Naive thymus-derived CD8-positive, alpha-beta T cell (primary cell): ENCODE measurements around the gene PCDHB9. TPM values are rescaled to one million over a fixed set of nuclear protein-coding genes. Genes with fewer than 3 reads are reported as not detected.
"Not testable (repeated sequence)": the region's sequence is repeated elsewhere in the genome, so short reads cannot be mapped to it uniquely, and the experiment has no call there.

Experiments used
- ATAC-seq, 2 donors: fragments of 150-1000 bp; cut with Tn5 transposase in 1 of 2; sonication (Bioruptor Pico), chemical (Tn5 transposase) in 1 of 2; 1 replicate in 1 of 2; 2 replicates in 1 of 2; pipeline ENCODE4 v1.10.0; 2021; ENCODE audit warnings: mild to moderate bottlenecking in 2 of 2, moderate library complexity in 2 of 2
- POLR2A ChIA-PET: fragments of 350-600 bp; sonication (Branson Sonifier 250); formaldehyde crosslinking; loops from one replicate; lab custom pipeline; 2021; ENCODE audit warnings: antibody characterized with exemption; lab: Charles Lee
- DNase-seq, 10 donors: peaks; one replicate each; pipeline versions ENCODE4 v3.0.0 to v3.0.0-alpha.2; 2020 to 2022
- H3K27ac Mint-ChIP-seq, 10 donors: one replicate each; pipeline ENCODE4 v1.8.0; 2020 to 2022; ENCODE audit warnings: mild to moderate bottlenecking in 10 of 10, mixed read lengths in 10 of 10, moderate library complexity in 4 of 10, inconsistent platforms in 1 of 10
- H3K27me3 Mint-ChIP-seq, 5 donors: one replicate each; pipeline ENCODE4 v1.8.0; 2021 to 2022; ENCODE audit warnings: mixed read lengths in 5 of 5
- H3K36me3 Mint-ChIP-seq, 3 donors: one replicate each; pipeline ENCODE4 v1.8.0; 2020 to 2022; ENCODE audit warnings: mixed read lengths in 3 of 3, mild to moderate bottlenecking in 2 of 3, inconsistent platforms in 1 of 3
- H3K4me1 Mint-ChIP-seq, 4 donors: one replicate each; pipeline ENCODE4 v1.8.0; 2021 to 2022; ENCODE audit warnings: mixed read lengths in 4 of 4
- H3K4me3 Mint-ChIP-seq, 10 donors: one replicate each; pipeline ENCODE4 v1.8.0; 2020 to 2022; ENCODE audit warnings: mild to moderate bottlenecking in 10 of 10, mixed read lengths in 10 of 10, moderate library complexity in 6 of 10, inconsistent platforms in 1 of 10
- H3K9me3 Mint-ChIP-seq, 9 donors: one replicate each; pipeline ENCODE4 v1.8.0; 2020 to 2022; ENCODE audit warnings: mixed read lengths in 9 of 9, mild to moderate bottlenecking in 3 of 9, inconsistent platforms in 1 of 9, moderate library complexity in 1 of 9
- polyA plus RNA-seq, 3 donors: library from polyadenylated mRNA; unstranded; fragments of 300-500 nt; fragmentation: Illumina TruSeq; gene quantifications; one replicate each; pipeline ENCODE4 v1.2.3, GENCODE V29; 2021
- total RNA-seq, 8 experiments: library from RNA in 2 of 8; stranded (reverse) in 2 of 8; gene quantifications; one replicate each; pipeline ENCODE4 v1.2.3 and lab custom pipeline; 2021 to 2026

Gene PCDHB9
- total and polyA plus RNA-seq, 5 experiments from 2014 or later, result not detected

DNA sequence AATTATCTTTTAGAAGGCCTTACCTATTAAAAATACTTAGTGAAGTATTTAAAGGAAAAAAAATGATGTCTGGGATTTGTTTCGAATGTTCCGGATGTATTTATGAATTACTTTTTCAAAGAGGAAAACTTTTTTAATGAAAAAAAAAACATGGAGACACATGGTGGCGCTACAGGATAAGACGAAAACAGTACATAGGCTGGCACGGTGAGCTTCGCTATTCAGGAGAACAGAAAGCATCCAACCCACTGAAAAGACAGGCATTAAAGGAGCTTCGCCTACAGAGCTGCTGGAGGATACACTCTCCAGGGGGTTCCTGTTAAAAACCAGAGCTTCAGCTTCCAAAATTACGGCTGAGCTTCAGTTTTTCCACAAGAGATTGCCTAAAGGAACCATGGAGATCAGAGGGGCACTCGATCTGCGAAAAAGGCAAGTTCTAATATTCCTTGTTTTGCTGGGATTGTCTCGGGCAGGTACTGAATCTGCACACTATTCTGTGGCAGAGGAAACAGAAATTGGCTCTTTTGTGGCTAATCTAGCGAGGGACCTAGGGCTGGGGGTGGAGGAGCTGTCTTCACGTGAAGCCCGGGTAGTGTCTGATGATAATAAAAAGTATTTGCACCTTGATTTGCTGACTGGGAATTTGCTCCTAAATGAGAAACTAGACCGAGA is 36.3 kb downstream of the PCDHB9 start, which contains the start of gene PCDHB14:
TSS of gene PCDHB14 (plus strand) at position 232 of the 672 bp plus-strand sequence. CDS start at position 395, 163 bp downstream.
- H3K4me1 Mint-ChIP-seq, result peaks cover 0 to 2% (median 0%) of the 10 kb centered on the region in 4 donors
- DNase-seq (peak in 1 of 10 donors; percentile 2), ATAC-seq (no peak)
- no peak within 1 kb of the TSS for H3K27ac Mint-ChIP-seq
- POLR2A ChIA-PET, result no interaction called here
- peak within 1 kb of the TSS in 6 of 10 donors; percentile 13 to 55 (median 20) for H3K4me3 Mint-ChIP-seq
- H3K27me3 Mint-ChIP-seq, result peaks cover 33 to 63% (median 60%) of the 10 kb centered on the region in 5 donors
- peaks cover 6 to 45% (median 14%) of the 10 kb centered on the region in 3 donors for H3K36me3 Mint-ChIP-seq
- peaks cover 7 to 78% (median 34%) of the 10 kb centered on the region in 9 donors for H3K9me3 Mint-ChIP-seq

- H3K27ac Mint-ChIP-seq, H3K4me1 Mint-ChIP-seq, H3K4me3 Mint-ChIP-seq, POLR2A ChIA-PET, DNase-seq, ATAC-seq: not testable (repeated sequence)
- peaks cover 11 to 68% (median 27%) of the 10 kb centered on the region in 9 donors for H3K9me3 Mint-ChIP-seq
- H3K36me3 Mint-ChIP-seq, result peaks cover 3 to 36% (median 8%) of the 10 kb centered on the region in 3 donors
- peaks cover 27 to 56% (median 53%) of the 10 kb centered on the region in 5 donors for H3K27me3 Mint-ChIP-seq
Observed at GRCh38 chr5:141224844-141225243, 37.9 kb downstream of the PCDHB9 start.

GRCh38 chr5:141225421-141225820 is 38.5 kb downstream of the PCDHB9 start:
- H3K27ac Mint-ChIP-seq, DNase-seq, H3K4me3 Mint-ChIP-seq, H3K4me1 Mint-ChIP-seq, ATAC-seq, POLR2A ChIA-PET: not testable (repeated sequence)
- Mint-ChIP-seq H3K9me3 (peaks cover 8 to 66% (median 24%) of the 10 kb centered on the region in 9 donors), H3K36me3 (peaks cover 3 to 31% (median 8%) of the 10 kb centered on the region in 3 donors), H3K27me3 (peaks cover 24 to 50% (median 48%) of the 10 kb centered on the region in 5 donors)

DNA sequence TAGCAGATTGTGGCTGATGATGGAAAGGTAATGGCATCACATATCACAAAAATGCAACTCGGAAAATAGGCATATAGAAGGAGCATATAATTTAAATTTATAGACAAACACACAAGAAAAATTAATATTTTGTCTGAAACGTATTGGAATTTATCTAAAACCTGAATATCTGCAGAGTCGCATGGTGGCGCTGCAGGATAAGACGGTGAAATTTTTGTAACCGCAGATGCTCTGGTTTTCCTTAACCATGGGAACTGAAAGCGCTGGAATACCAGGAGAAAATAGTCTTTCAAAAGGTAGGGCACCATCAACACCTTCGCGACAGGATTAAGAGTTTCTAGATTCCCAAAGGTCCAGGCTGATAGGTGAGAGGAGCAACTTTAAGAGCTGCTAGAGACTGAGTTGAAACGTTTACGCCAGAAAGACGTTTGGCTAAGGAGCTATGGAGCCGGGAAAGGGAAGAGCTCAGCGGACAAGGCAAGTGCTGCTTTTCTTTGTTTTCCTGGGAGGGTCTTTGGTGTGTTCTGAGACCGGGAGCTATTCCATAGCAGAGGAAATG is 47.2 kb downstream of the PCDHB9 start:
- H3K4me3 Mint-ChIP-seq, result no peak overlapping the region
- peaks cover 20 to 56% (median 34%) of the 10 kb centered on the region in 5 donors for H3K27me3 Mint-ChIP-seq
- POLR2A ChIA-PET, result no interaction called here
- H3K4me1 Mint-ChIP-seq, result no peaks in the 10 kb centered on the region
- no peak overlapping the region for H3K27ac Mint-ChIP-seq
- H3K36me3 Mint-ChIP-seq, result peaks cover 14 to 49% (median 24%) of the 10 kb centered on the region in 3 donors
- H3K9me3 Mint-ChIP-seq, result peaks cover 15 to 84% (median 43%) of the 10 kb centered on the region in 9 donors
- DNase-seq (no peak), ATAC-seq (no peak)

- H3K27ac Mint-ChIP-seq, POLR2A ChIA-PET, DNase-seq, ATAC-seq, H3K4me1 Mint-ChIP-seq, H3K4me3 Mint-ChIP-seq: not testable (repeated sequence)
- Mint-ChIP-seq H3K9me3 (peaks cover 20 to 91% (median 51%) of the 10 kb centered on the region in 9 donors), H3K27me3 (peaks cover 31 to 73% (median 49%) of the 10 kb centered on the region in 5 donors), H3K36me3 (peaks cover 19 to 66% (median 38%) of the 10 kb centered on the region in 3 donors)
Observed at GRCh38 chr5:141235922-141236321, 49.0 kb downstream of the PCDHB9 start.

GRCh38 chr5:141236516-141237313 is 49.8 kb downstream of the PCDHB9 start:
- POLR2A ChIA-PET, result no interaction called here
- no peaks in the 10 kb centered on the region for H3K4me1 Mint-ChIP-seq
- no peak overlapping the region for H3K27ac Mint-ChIP-seq
- H3K4me3 Mint-ChIP-seq, result peak overlapping the region in 1 of 10 donors; percentile 43
- no peak for DNase-seq
- peaks cover 20 to 61% (median 41%) of the 10 kb centered on the region in 3 donors for H3K36me3 Mint-ChIP-seq
- H3K27me3 Mint-ChIP-seq, result peaks cover 32 to 79% (median 53%) of the 10 kb centered on the region in 5 donors
- no peak for ATAC-seq
- peaks cover 16 to 87% (median 48%) of the 10 kb centered on the region in 9 donors for H3K9me3 Mint-ChIP-seq

Other genes with a start within 250 kb of the PCDHB9 start
Only the 30 nearest of the 37 such genes appear.
- gene PCDHB1, start 135.8 kb upstream of the PCDHB9 start, total RNA-seq, result not detected
- gene PCDHB1, start 135.8 kb upstream of the PCDHB9 start, polyA plus RNA-seq, result not detected
- not detected for gene PCDHB2, start 92.5 kb upstream of the PCDHB9 start, total RNA-seq
- under 1 TPM in 1 of 3 donors, not detected in 2; 0.25 TPM for gene PCDHB2, start 92.5 kb upstream of the PCDHB9 start, polyA plus RNA-seq
- gene PCDHB3, start 86.7 kb upstream of the PCDHB9 start, total RNA-seq, result not detected
- not detected for gene PCDHB3, start 86.7 kb upstream of the PCDHB9 start, polyA plus RNA-seq
- not detected for gene PCDHB4, start 65.3 kb upstream of the PCDHB9 start, total RNA-seq
- not detected for gene PCDHB4, start 65.3 kb upstream of the PCDHB9 start, polyA plus RNA-seq
- gene PCDHB5, start 52.0 kb upstream of the PCDHB9 start, total RNA-seq, result under 1 TPM in 1 of 2 experiments, not detected in 1; 0.18 TPM
- gene PCDHB5, start 52.0 kb upstream of the PCDHB9 start, polyA plus RNA-seq, result not detected
- not detected for gene PCDHB6, start 37.1 kb upstream of the PCDHB9 start, total RNA-seq
- not detected for gene PCDHB6, start 37.1 kb upstream of the PCDHB9 start, polyA plus RNA-seq
- gene PCDHB7, start 14.5 kb upstream of the PCDHB9 start, total RNA-seq, result not detected
- not detected for gene PCDHB7, start 14.5 kb upstream of the PCDHB9 start, polyA plus RNA-seq
- not detected for gene PCDHB8, start 9.4 kb upstream of the PCDHB9 start, total RNA-seq
- not detected for gene PCDHB8, start 9.4 kb upstream of the PCDHB9 start, polyA plus RNA-seq
- gene PCDHB16, start 4.8 kb upstream of the PCDHB9 start, total RNA-seq, result not detected
- gene PCDHB16, start 4.8 kb upstream of the PCDHB9 start, polyA plus RNA-seq, result not detected
- not detected for gene PCDHB10, start 5.2 kb downstream of the PCDHB9 start, total RNA-seq
- gene PCDHB10, start 5.2 kb downstream of the PCDHB9 start, polyA plus RNA-seq, result not detected
- not detected for gene PCDHB11, start 12.5 kb downstream of the PCDHB9 start, total RNA-seq
- gene PCDHB11, start 12.5 kb downstream of the PCDHB9 start, polyA plus RNA-seq, result not detected
- gene PCDHB12, start 21.6 kb downstream of the PCDHB9 start, total RNA-seq, result not detected
- not detected for gene PCDHB12, start 21.6 kb downstream of the PCDHB9 start, polyA plus RNA-seq
- gene PCDHB13, start 26.8 kb downstream of the PCDHB9 start, total RNA-seq, result not detected
- gene PCDHB13, start 26.8 kb downstream of the PCDHB9 start, polyA plus RNA-seq, result not detected
- gene PCDHB14, start 36.2 kb downstream of the PCDHB9 start, total RNA-seq, result not detected
- not detected for gene PCDHB14, start 36.2 kb downstream of the PCDHB9 start, polyA plus RNA-seq
- not detected for gene PCDHB15, start 58.2 kb downstream of the PCDHB9 start, total RNA-seq
- not detected for gene PCDHB15, start 58.2 kb downstream of the PCDHB9 start, polyA plus RNA-seq
- 1 to 10 TPM; 2.1 to 2.5 TPM for gene SLC25A2, start 116.9 kb downstream of the PCDHB9 start, total RNA-seq
- gene SLC25A2, start 116.9 kb downstream of the PCDHB9 start, polyA plus RNA-seq, result not detected
- gene TAF7, start 133.6 kb downstream of the PCDHB9 start, total RNA-seq, result 100 to 1,000 TPM; 139 to 141 TPM
- gene TAF7, start 133.6 kb downstream of the PCDHB9 start, polyA plus RNA-seq, result 100 to 1,000 TPM; 206 to 230 (median 230) TPM
- under 1 TPM; 0.38 to 0.52 TPM for gene PCDHGA1, start 143.4 kb downstream of the PCDHB9 start, total RNA-seq
- gene PCDHGA1, start 143.4 kb downstream of the PCDHB9 start, polyA plus RNA-seq, result not detected
- gene PCDHGA2, start 151.6 kb downstream of the PCDHB9 start, total RNA-seq, result under 1 TPM; 0.16 to 0.18 TPM
- gene PCDHGA2, start 151.6 kb downstream of the PCDHB9 start, polyA plus RNA-seq, result not detected
- gene PCDHGA3, start 156.7 kb downstream of the PCDHB9 start, total RNA-seq, result not detected
- under 1 TPM in 1 of 3 donors, not detected in 2; 0.06 TPM for gene PCDHGA3, start 156.7 kb downstream of the PCDHB9 start, polyA plus RNA-seq
- under 1 TPM in 1 of 2 experiments, not detected in 1; 0.19 TPM for gene PCDHGB1, start 162.9 kb downstream of the PCDHB9 start, total RNA-seq
- gene PCDHGB1, start 162.9 kb downstream of the PCDHB9 start, polyA plus RNA-seq, result not detected
- under 1 TPM; 0.11 to 0.34 TPM for gene PCDHGA4, start 167.9 kb downstream of the PCDHB9 start, total RNA-seq
- not detected for gene PCDHGA4, start 167.9 kb downstream of the PCDHB9 start, polyA plus RNA-seq
- gene PCDHGB2, start 172.8 kb downstream of the PCDHB9 start, total RNA-seq, result under 1 TPM; 0.47 to 0.81 TPM
- gene PCDHGB2, start 172.8 kb downstream of the PCDHB9 start, polyA plus RNA-seq, result under 1 TPM in 1 of 3 donors, not detected in 2; 0.06 TPM
- gene PCDHGA5, start 177.0 kb downstream of the PCDHB9 start, total RNA-seq, result under 1 TPM; 0.13 to 0.30 TPM
- not detected for gene PCDHGA5, start 177.0 kb downstream of the PCDHB9 start, polyA plus RNA-seq
- gene PCDHGB3, start 183.1 kb downstream of the PCDHB9 start, total RNA-seq, result under 1 TPM; 0.55 to 0.71 TPM
- gene PCDHGB3, start 183.1 kb downstream of the PCDHB9 start, polyA plus RNA-seq, result under 1 TPM in 2 of 3 donors, not detected in 1; 0.10 to 0.22 TPM
- under 1 TPM; 0.60 to 0.68 TPM for gene PCDHGA6, start 186.7 kb downstream of the PCDHB9 start, total RNA-seq
- under 1 TPM in 1 of 3 donors, not detected in 2; 0.05 TPM for gene PCDHGA6, start 186.7 kb downstream of the PCDHB9 start, polyA plus RNA-seq
- under 1 TPM; 0.33 to 0.42 TPM for gene PCDHGA7, start 195.6 kb downstream of the PCDHB9 start, total RNA-seq
- not detected for gene PCDHGA7, start 195.6 kb downstream of the PCDHB9 start, polyA plus RNA-seq
- under 1 TPM; 0.13 to 0.25 TPM for gene PCDHGB4, start 200.5 kb downstream of the PCDHB9 start, total RNA-seq
- gene PCDHGB4, start 200.5 kb downstream of the PCDHB9 start, polyA plus RNA-seq, result under 1 TPM in 1 of 3 donors, not detected in 2; 0.23 TPM
- gene PCDHGA8, start 205.5 kb downstream of the PCDHB9 start, total RNA-seq, result under 1 TPM; 0.16 to 0.22 TPM
- not detected for gene PCDHGA8, start 205.5 kb downstream of the PCDHB9 start, polyA plus RNA-seq
- gene PCDHGB5, start 210.8 kb downstream of the PCDHB9 start, total RNA-seq, result under 1 TPM; 0.33 to 0.47 TPM
- under 1 TPM; 0.24 to 0.42 (median 0.24) TPM for gene PCDHGB5, start 210.8 kb downstream of the PCDHB9 start, polyA plus RNA-seq